Caco-2 (cell line): ENCODE results near the gene DGKB. TPM values are rescaled to one million over a fixed set of nuclear protein-coding genes. Genes with fewer than 3 reads are reported as not detected.

Source experiments
- BruUV-seq: library from RNA; stranded (reverse); fragments of 400-500 nt; replicated peaks from 2 replicates; lab custom pipeline; 2021; lab: Mats Ljungman, UMichigan
- CTCF ChIA-PET: fragments of 300-600 bp; sonication (Branson Sonifier 250); formaldehyde crosslinking; loops from one replicate; lab custom pipeline; 2022; ENCODE audit warnings: antibody characterized with exemption; lab: Charles Lee
- POLR2A ChIA-PET: fragments of 300-600 bp; sonication (Branson Sonifier 250); formaldehyde crosslinking; loops from one replicate; lab custom pipeline; 2022; ENCODE audit warnings: antibody characterized with exemption; lab: Charles Lee
- DNase-seq, 2 experiments: peaks; one replicate each; pipeline versions ENCODE4 v3.0.0 to v3.0.0-alpha.2; 2020 to 2022
- H3K27me3 ChIP-seq: replicated peaks from 2 replicates; pipeline ENCODE4 v1.6.0; 2011; ENCODE audit warnings: low read length; ENCODE audit not compliant: control insufficient read depth, insufficient read depth
- H3K36me3 ChIP-seq: 2 replicates; pipeline ENCODE4 v1.5.1; 2011; ENCODE audit warnings: low read length; ENCODE audit not compliant: control insufficient read depth, insufficient read depth
- H3K4me1 ChIP-seq: fragments of 250-450 bp; sonication (Bioruptor Pico); 2 replicates; pipeline ENCODE4 v1.5.1; 2020; ENCODE audit warnings: mild to moderate bottlenecking
- H3K4me3 ChIP-seq: 2 replicates; pipeline ENCODE4 v1.5.1; 2011; ENCODE audit warnings: low read depth, mild to moderate bottlenecking, control low read depth, low read length
- H3K9me3 ChIP-seq: fragments of 250-450 bp; sonication (Bioruptor Pico); 2 replicates; pipeline ENCODE4 v1.5.1; 2020; ENCODE audit warnings: mild to moderate bottlenecking, moderate library complexity
- H3K27ac Mint-ChIP-seq: one replicate; pipeline ENCODE4 v1.8.0; 2022; ENCODE audit warnings: mixed read lengths; ENCODE audit not compliant: unreplicated experiment
- H3K27me3 Mint-ChIP-seq: one replicate; pipeline ENCODE4 v1.8.0; 2022; ENCODE audit warnings: mixed read lengths; ENCODE audit not compliant: insufficient read depth, unreplicated experiment
- H3K36me3 Mint-ChIP-seq: one replicate; pipeline ENCODE4 v1.8.0; 2022; ENCODE audit warnings: mild to moderate bottlenecking, mixed read lengths; ENCODE audit not compliant: insufficient read depth, unreplicated experiment
- H3K4me1 Mint-ChIP-seq: one replicate; pipeline ENCODE4 v1.8.0; 2022; ENCODE audit warnings: low read depth, mixed read lengths; ENCODE audit not compliant: unreplicated experiment
- H3K4me3 Mint-ChIP-seq: one replicate; pipeline ENCODE4 v1.8.0; 2022; ENCODE audit warnings: mild to moderate bottlenecking, moderate library complexity, mixed read lengths; ENCODE audit not compliant: unreplicated experiment
- H3K9me3 Mint-ChIP-seq: one replicate; pipeline ENCODE4 v1.8.0; 2022; ENCODE audit warnings: mixed read lengths; ENCODE audit not compliant: unreplicated experiment
- CTCF ChIP-seq, 2 experiments: fragments of 200-600 bp in 1 of 2; IDR thresholded peaks; 1 replicate in 1 of 2; 2 replicates in 1 of 2; pipeline versions ENCODE4 v1.5.1 to v1.8.0; 2011 to 2022; ENCODE audit warnings: antibody characterized with exemption in 1 of 2, control low read depth in 1 of 2, inconsistent platforms in 1 of 2, low read depth in 1 of 2, low read length in 1 of 2, mild to moderate bottlenecking in 1 of 2, moderate library complexity in 1 of 2; ENCODE audit not compliant: insufficient read depth in 1 of 2, severe bottlenecking in 1 of 2, unreplicated experiment in 1 of 2
- intact Hi-C: fragments of 100-400 bp; cut with micrococcal nuclease; formaldehyde crosslinking; loops from one replicate; pipeline ENCODE4 v1.10.0; 2022; ENCODE audit not compliant: unreplicated experiment
- total RNA-seq: library from RNA; stranded (reverse); gene quantifications from 2 replicates; pipeline ENCODE4 v1.2.3, GENCODE V29; 2022

Gene DGKB
- total RNA-seq, 1 experiment from 2014 or later = 0.39 TPM

GRCh38 chr7:14229047-14229446 lies 673.5 kb downstream of the DGKB start:
- ChIA-PET CTCF (no interaction called here), POLR2A (no interaction called here)
- intact Hi-C loops = no loop called here
- no peaks in the 10 kb centered on the region for H3K9me3 ChIP-seq
- TF ChIP-seq CTCF (IDR thresholded peaks at IDR 0.05; ENCODE audit: insufficient read depth in 1 of 2, low read depth in 1 of 2, low read length in 1 of 2, severe bottlenecking in 1 of 2, unreplicated experiment in 1 of 2) = no peak
- Mint-ChIP-seq H3K4me1 (no peaks in the 10 kb centered on the region), H3K27me3 (no peaks in the 10 kb centered on the region), H3K36me3 (no peaks in the 10 kb centered on the region), H3K27ac (no peak overlapping the region), H3K4me3 (no peak overlapping the region), H3K9me3 (no peaks in the 10 kb centered on the region)
- no peaks in the 10 kb centered on the region for H3K36me3 ChIP-seq
- H3K4me1 ChIP-seq = no peaks in the 10 kb centered on the region
- BruUV-seq = no TSS peak
- no peaks in the 10 kb centered on the region for H3K27me3 ChIP-seq
- DNase-seq = no peak
- no peak overlapping the region for H3K4me3 ChIP-seq

GRCh38 chr7:14228341-14228740 lies 674.2 kb downstream of the DGKB start:
- H3K4me1 Mint-ChIP-seq = no peaks in the 10 kb centered on the region

GRCh38 chr7:14226126-14226525 lies 676.4 kb downstream of the DGKB start:
- Mint-ChIP-seq H3K27ac (no peak overlapping the region), H3K4me1 (no peaks in the 10 kb centered on the region), H3K36me3 (no peaks in the 10 kb centered on the region), H3K9me3 (no peaks in the 10 kb centered on the region), H3K4me3 (no peak overlapping the region), H3K27me3 (no peaks in the 10 kb centered on the region)
- intact Hi-C loops = no loop called here
- no peaks in the 10 kb centered on the region for H3K9me3 ChIP-seq
- TF ChIP-seq CTCF (IDR thresholded peaks at IDR 0.05; ENCODE audit: insufficient read depth in 1 of 2, low read depth in 1 of 2, low read length in 1 of 2, severe bottlenecking in 1 of 2, unreplicated experiment in 1 of 2) = no peak
- H3K27me3 ChIP-seq = no peaks in the 10 kb centered on the region
- no TSS peak for BruUV-seq
- H3K4me1 ChIP-seq = no peaks in the 10 kb centered on the region
- no peak overlapping the region for H3K4me3 ChIP-seq
- CTCF ChIA-PET = no interaction called here
- no peak for DNase-seq
- no peaks in the 10 kb centered on the region for H3K36me3 ChIP-seq
- POLR2A ChIA-PET = no interaction called here

More at GRCh38 chr7:14228341-14228740, 674.2 kb downstream of the DGKB start:
- Histone ChIP-seq H3K4me3 (no peak overlapping the region), H3K9me3 (no peaks in the 10 kb centered on the region), H3K4me1 (no peaks in the 10 kb centered on the region), H3K36me3 (no peaks in the 10 kb centered on the region), H3K27me3 (no peaks in the 10 kb centered on the region)
- no peaks in the 10 kb centered on the region for H3K27me3 Mint-ChIP-seq
- no TSS peak for BruUV-seq
- ChIA-PET POLR2A (no interaction called here), CTCF (no interaction called here)
- no peak overlapping the region for H3K27ac Mint-ChIP-seq
- intact Hi-C loops = no loop called here
- no peaks in the 10 kb centered on the region for H3K36me3 Mint-ChIP-seq
- no peak overlapping the region for H3K4me3 Mint-ChIP-seq
- no peak for TF ChIP-seq CTCF (IDR thresholded peaks at IDR 0.05; ENCODE audit: insufficient read depth in 1 of 2, low read depth in 1 of 2, low read length in 1 of 2, severe bottlenecking in 1 of 2, unreplicated experiment in 1 of 2)
- H3K9me3 Mint-ChIP-seq = no peaks in the 10 kb centered on the region
- DNase-seq = no peak
